Parathyroid adenoma (tissue), 2 donors: Measurements from ENCODE around the gene CSRNP2.
A peak's percentile ranks its signal among the peaks of the same experiment; 100 is the strongest.

Source experiments
- H2AFZ ChIP-seq: fragments of 300-600 bp; sonication (generic); one replicate; pipeline ENCODE4 v1.7.0; 2017; ENCODE audit warnings: antibody characterized with exemption, mild to moderate bottlenecking
- H3K27ac ChIP-seq: fragments of 300-600 bp; sonication (generic); one replicate; pipeline ENCODE4 v1.7.0; 2017
- H3K27me3 ChIP-seq: fragments of 300-600 bp; sonication (generic); one replicate; pipeline ENCODE4 v1.7.0; 2017; ENCODE audit warnings: low read length; ENCODE audit not compliant: control insufficient read depth, insufficient read depth
- H3K36me3 ChIP-seq: fragments of 300-600 bp; sonication (generic); one replicate; pipeline ENCODE4 v1.7.0; 2017; ENCODE audit warnings: low read length; ENCODE audit not compliant: control insufficient read depth, insufficient read depth
- H3K4me1 ChIP-seq: fragments of 300-600 bp; sonication (generic); one replicate; pipeline ENCODE4 v1.7.0; 2017; ENCODE audit warnings: control low read depth
- H3K4me2 ChIP-seq: fragments of 300-600 bp; sonication (generic); one replicate; pipeline ENCODE4 v1.7.0; 2017; ENCODE audit warnings: low read length
- H3K4me3 ChIP-seq: fragments of 300-600 bp; sonication (generic); one replicate; pipeline ENCODE4 v1.7.0; 2017; ENCODE audit warnings: low read depth, low read length
- H3K79me2 ChIP-seq: fragments of 300-600 bp; sonication (generic); one replicate; pipeline ENCODE4 v1.7.0; 2017; ENCODE audit warnings: control low read depth
- H3K9ac ChIP-seq: fragments of 300-600 bp; sonication (generic); one replicate; pipeline ENCODE4 v1.7.0; 2017; ENCODE audit warnings: mild to moderate bottlenecking
- H3K9me3 ChIP-seq: fragments of 300-600 bp; sonication (generic); one replicate; pipeline ENCODE4 v1.7.0; 2017; ENCODE audit warnings: low read length; ENCODE audit not compliant: control insufficient read depth
- TF ChIP-seq, protein P1 (sequence below): fragments of 300-600 bp; sonication (generic); IDR thresholded peaks from one replicate; pipeline ENCODE4 v1.7.0; 2017; ENCODE audit warnings: antibody characterized with exemption, mild to moderate bottlenecking
- donor health status: primary hyperparathyroidism.

Gene CSRNP2, protein sequence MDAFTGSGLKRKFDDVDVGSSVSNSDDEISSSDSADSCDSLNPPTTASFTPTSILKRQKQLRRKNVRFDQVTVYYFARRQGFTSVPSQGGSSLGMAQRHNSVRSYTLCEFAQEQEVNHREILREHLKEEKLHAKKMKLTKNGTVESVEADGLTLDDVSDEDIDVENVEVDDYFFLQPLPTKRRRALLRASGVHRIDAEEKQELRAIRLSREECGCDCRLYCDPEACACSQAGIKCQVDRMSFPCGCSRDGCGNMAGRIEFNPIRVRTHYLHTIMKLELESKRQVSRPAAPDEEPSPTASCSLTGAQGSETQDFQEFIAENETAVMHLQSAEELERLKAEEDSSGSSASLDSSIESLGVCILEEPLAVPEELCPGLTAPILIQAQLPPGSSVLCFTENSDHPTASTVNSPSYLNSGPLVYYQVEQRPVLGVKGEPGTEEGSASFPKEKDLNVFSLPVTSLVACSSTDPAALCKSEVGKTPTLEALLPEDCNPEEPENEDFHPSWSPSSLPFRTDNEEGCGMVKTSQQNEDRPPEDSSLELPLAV

DNA sequence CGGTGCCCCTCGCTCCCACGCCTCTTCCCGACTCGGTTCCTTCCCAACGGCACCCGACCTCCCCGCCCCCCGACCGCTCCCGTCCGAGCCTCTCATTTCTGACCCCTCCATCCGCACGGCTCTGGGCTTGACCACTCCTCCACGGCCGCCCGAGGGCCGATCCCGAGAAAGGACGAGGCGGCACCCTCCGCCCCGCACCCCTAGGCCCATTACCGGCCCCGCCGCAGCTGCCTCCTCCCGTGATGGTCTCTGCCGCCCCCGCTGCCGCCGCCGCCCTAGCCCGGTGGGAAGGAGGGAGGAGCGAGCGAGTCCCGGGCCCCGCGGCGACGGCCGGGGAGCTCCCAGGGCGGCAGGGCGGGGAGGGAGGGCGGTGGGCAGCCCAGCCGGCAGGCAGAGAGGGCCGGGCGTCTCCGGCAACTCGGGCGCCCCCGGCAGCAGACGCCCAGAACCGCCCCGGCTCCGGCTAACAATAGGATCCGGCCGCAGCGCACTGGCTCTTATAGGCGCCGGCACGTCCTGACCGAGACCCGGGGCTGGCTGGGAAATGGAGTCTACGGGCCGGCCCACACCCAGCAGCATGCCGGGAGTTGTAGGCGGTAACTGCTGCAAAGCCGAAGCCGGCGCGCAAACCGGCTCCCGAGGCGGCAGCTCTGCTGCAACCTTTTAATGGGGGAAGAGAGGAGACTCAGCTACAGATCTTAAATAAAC is at the start of gene CSRNP2:
Gene CSRNP2, minus strand, starts transcription at position 471 of the 708 bp plus-strand sequence. CDS start 7,035 bp downstream, outside the sequence.
- Histone ChIP-seq H3K36me3 (no peaks in the 10 kb centered on the region), H3K4me3 (peak within 1 kb of the TSS; percentile 93), H3K4me1 (peaks cover 2% of the 10 kb centered on the region), H3K27ac (peak within 1 kb of the TSS; percentile 82), H3K4me2 (peak within 1 kb of the TSS; percentile 93), H3K9ac (peak within 1 kb of the TSS; percentile 78), H2AFZ (peak within 1 kb of the TSS; percentile 95), H3K27me3 (no peaks in the 10 kb centered on the region), H3K79me2 (no peaks in the 10 kb centered on the region), H3K9me3 (no peaks in the 10 kb centered on the region)
- TF ChIP-seq, protein P1, sequence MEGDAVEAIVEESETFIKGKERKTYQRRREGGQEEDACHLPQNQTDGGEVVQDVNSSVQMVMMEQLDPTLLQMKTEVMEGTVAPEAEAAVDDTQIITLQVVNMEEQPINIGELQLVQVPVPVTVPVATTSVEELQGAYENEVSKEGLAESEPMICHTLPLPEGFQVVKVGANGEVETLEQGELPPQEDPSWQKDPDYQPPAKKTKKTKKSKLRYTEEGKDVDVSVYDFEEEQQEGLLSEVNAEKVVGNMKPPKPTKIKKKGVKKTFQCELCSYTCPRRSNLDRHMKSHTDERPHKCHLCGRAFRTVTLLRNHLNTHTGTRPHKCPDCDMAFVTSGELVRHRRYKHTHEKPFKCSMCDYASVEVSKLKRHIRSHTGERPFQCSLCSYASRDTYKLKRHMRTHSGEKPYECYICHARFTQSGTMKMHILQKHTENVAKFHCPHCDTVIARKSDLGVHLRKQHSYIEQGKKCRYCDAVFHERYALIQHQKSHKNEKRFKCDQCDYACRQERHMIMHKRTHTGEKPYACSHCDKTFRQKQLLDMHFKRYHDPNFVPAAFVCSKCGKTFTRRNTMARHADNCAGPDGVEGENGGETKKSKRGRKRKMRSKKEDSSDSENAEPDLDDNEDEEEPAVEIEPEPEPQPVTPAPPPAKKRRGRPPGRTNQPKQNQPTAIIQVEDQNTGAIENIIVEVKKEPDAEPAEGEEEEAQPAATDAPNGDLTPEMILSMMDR: peak; percentile 29

DNA sequence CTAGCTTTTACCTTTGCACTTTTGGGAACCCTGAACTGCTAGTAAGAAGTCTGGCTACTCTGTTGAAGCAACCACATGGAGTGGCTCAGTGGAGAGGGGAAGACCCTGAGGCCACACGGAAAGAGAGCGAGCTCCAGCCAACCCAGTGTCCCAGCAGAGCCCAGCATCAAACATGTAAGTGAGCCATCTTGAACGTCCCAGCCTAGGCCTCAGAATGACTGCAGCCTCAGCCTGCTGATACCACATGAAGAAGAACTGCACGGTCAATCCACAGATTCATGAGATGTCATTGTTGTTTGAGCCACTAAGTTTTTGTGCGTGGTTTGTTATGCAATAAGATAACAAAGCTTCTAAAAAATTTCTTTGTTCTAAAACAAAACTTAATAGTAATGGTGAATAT is 49.3 kb upstream of the CSRNP2 start:
- Histone ChIP-seq H3K4me3 (no peak overlapping the region), H3K4me1 (peaks cover 7% of the 10 kb centered on the region), H3K79me2 (peaks cover 2% of the 10 kb centered on the region), H2AFZ (no peak overlapping the region), H3K27ac (no peak overlapping the region), H3K9ac (no peak overlapping the region), H3K9me3 (no peaks in the 10 kb centered on the region), H3K4me2 (no peak overlapping the region), H3K27me3 (no peaks in the 10 kb centered on the region), H3K36me3 (no peaks in the 10 kb centered on the region)
- TF ChIP-seq, protein P1: no peak

DNA sequence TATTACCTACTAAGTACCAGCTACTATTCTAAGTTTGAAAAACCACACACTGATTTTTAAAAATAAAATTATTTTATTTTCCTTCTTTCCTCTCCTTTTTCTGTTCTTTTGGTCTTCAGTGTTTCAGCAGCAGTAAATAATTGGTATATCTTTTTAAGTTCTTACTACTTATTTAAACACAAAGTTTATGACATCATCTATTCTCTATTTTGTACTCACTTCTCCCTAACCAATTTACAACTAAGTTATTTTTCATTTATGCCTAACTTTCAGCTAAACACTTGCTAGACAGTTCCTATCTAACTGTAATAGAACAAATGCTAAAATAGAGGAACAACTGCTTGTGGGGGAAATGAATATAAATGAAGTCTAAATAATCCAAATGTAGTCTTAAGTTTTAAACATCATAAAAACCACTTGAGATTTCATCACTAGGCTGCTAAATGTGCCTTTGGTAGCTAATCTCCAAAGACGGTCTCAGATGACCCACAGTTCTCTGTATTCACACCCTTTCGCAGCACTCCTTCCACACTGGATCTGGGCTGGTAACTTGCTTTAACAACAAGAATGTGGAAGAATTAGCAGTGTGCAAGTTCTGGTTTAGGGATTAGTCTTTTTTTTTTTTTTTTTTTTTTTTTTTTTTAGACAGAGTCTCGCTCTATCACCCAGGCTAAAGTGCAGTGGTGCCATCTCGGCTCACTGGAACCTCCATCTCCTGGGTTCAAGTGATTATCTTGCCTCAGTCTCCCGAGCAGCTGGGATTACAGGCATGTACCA is 48.5 kb upstream of the CSRNP2 start:
- H2AFZ ChIP-seq: no peak overlapping the region
- TF ChIP-seq, protein P1: no peak
- peaks cover 1% of the 10 kb centered on the region for H3K4me1 ChIP-seq
- no peak overlapping the region for H3K27ac ChIP-seq
- no peak overlapping the region for H3K9ac ChIP-seq
- H3K4me2 ChIP-seq: no peak overlapping the region
- no peaks in the 10 kb centered on the region for H3K27me3 ChIP-seq
- H3K9me3 ChIP-seq: no peaks in the 10 kb centered on the region
- H3K79me2 ChIP-seq: peaks cover 2% of the 10 kb centered on the region
- no peaks in the 10 kb centered on the region for H3K36me3 ChIP-seq
- H3K4me3 ChIP-seq: no peak overlapping the region

DNA sequence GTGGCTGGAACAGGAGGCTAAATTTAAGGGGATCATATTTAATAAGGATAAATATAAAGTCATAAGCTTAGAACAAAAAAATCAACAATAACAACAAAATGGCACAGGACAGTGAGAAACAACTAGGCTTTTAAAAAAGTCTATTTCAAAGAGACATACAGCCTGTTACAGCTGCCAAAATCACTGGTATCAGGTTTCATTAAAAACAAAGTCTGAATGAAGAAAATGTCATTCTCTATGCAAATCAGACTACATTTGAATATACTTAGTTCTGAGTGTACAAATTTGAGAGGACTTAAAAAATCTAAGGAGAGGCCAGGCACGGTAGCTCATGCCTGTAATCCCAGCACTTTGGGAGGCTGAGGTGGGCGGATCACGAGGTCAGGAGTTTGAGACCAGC is 45.5 kb upstream of the CSRNP2 start:
- Histone ChIP-seq H3K79me2 (no peaks in the 10 kb centered on the region), H3K4me1 (no peaks in the 10 kb centered on the region), H3K36me3 (no peaks in the 10 kb centered on the region), H3K27ac (no peak overlapping the region), H3K9ac (no peak overlapping the region), H3K9me3 (no peaks in the 10 kb centered on the region), H3K27me3 (no peaks in the 10 kb centered on the region), H3K4me2 (no peak overlapping the region), H2AFZ (no peak overlapping the region), H3K4me3 (no peak overlapping the region)
- TF ChIP-seq, protein P1: no peak
